ENCODE results near the gene MESD. TPM values are rescaled to one million over a fixed set of nuclear protein-coding genes. Genes with fewer than 3 reads are reported as not detected.

Gene MESD
- total and polyA plus RNA-seq, 9 of the 15 experiments (the other 6 are each of a cell fraction or from before 2014, with no cell fraction given) = 11.3 to 39.7 (median 22.8) TPM

DNA sequence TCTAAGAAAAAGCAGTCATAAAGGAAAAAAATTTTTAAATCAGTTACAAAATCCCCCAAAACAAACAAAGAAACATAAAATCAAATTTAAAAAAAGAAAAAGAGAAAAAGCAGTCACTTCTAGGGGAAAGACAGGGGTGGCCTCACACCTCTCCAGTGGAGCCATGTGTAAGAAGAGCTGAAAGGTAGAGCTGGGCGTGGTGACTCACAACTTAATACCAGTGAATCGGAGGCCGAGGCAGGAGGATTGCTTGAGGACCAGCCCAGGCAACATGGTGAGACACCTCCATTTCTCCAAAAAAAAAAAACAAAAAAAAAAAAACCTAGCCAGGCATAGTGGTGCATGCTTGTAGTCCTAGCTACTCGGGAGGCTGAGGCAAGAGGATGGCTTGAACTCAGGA, 14.7 kb downstream of the MESD start (continued):
- TF ChIP-seq, protein P1, sequence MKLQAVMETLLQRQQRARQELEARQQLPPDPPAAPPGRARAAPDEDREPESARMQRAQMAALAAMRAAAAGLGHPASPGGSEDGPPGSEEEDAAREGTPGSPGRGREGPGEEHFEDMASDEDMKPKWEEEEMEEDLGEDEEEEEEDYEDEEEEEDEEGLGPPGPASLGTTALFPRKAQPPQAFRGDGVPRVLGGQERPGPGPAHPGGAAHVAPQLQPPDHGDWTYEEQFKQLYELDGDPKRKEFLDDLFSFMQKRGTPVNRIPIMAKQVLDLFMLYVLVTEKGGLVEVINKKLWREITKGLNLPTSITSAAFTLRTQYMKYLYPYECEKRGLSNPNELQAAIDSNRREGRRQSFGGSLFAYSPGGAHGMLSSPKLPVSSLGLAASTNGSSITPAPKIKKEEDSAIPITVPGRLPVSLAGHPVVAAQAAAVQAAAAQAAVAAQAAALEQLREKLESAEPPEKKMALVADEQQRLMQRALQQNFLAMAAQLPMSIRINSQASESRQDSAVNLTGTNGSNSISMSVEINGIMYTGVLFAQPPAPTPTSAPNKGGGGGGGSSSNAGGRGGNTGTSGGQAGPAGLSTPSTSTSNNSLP (IDR thresholded peaks at IDR 0.05; ENCODE audit: borderline replicate concordance, low read depth, low read length) = no peak
- TF ChIP-seq TOE1 (IDR thresholded peaks at IDR 0.05; ENCODE audit: borderline replicate concordance) = no peak
- no peak for TF ChIP-seq TOE1 (CRISPR knock-in tag; IDR thresholded peaks at IDR 0.05; ENCODE audit: borderline replicate concordance, low read depth)

- Histone ChIP-seq H3K4me1 (replicated peaks in 1 of 2; ENCODE audit: control insufficient read depth in 2 of 2, insufficient read depth in 2 of 2, low read length in 2 of 2) (no peaks in the 10 kb centered on the region), H3K9me1 (ENCODE audit: control insufficient read depth, insufficient read depth, low read length) (no peaks in the 10 kb centered on the region), H4K20me1 (replicated peaks; ENCODE audit: control insufficient read depth, insufficient read depth, low read length) (peaks cover 14% of the 10 kb centered on the region; the same call in 1 of the 2 replicates), H2AFZ (ENCODE audit: low read depth, low read length) (no peak overlapping the region), H3K27me3 (ENCODE audit: control insufficient read depth in 2 of 2, insufficient read depth in 2 of 2, low read length in 2 of 2) (no peaks in the 10 kb centered on the region), H3K4me2 (ENCODE audit: insufficient read depth, low read length) (no peak overlapping the region), H3K27ac (ENCODE audit: extremely low read depth, low read depth, low read length) (no peak overlapping the region), H3K9ac (ENCODE audit: insufficient read depth in 1 of 2, low read depth in 2 of 2, low read length in 2 of 2) (no peak overlapping the region), H3K9me3 (replicated peaks; ENCODE audit: control insufficient read depth, insufficient read depth, low read depth, low read length) (no peaks in the 10 kb centered on the region), H3K79me2 (ENCODE audit: control insufficient read depth, insufficient read depth, low read length) (peaks cover 14% of the 10 kb centered on the region; the same call in 2 of the 3 replicates), H3K4me3 (no peak overlapping the region), H3K36me3 (ENCODE audit: control insufficient read depth, insufficient read depth, low read length) (peaks cover 26% of the 10 kb centered on the region; the same call in 2 of the 3 replicates)
- DNase-seq (ENCODE audit: extremely low read depth in 1 of 4, low spot score in 3 of 4) (no peak), ATAC-seq (no peak), FAIRE-seq (no peak)
- in situ Hi-C loops (cut with MboI) (loop anchor here (5.0 to 10.0 kb wide), 2 partner anchors 433 to 515 kb away; no protein-coding TSS in a partner anchor), intact Hi-C loops (cut with micrococcal nuclease) (no loop called here)
- ChIA-PET CTCF (ENCODE audit: low intra/inter-chr PET ratio) (interaction anchor here (0.6 kb wide), 1 partner anchor 12 kb away, joined by 4 read pairs; no protein-coding TSS in a partner anchor), POLR2A (no interaction called here)
- no TSS peak for BruUV-seq (replicated peaks)
- 70% methylated on average over 3 of the region's 3 CpGs for WGBS (ENCODE audit: insufficient coverage, low coverage, missing lambda C conversion rate)
- TF ChIP-seq PTRF (tag; IDR thresholded peaks at IDR 0.05) = no peak
- no peak for TF ChIP-seq USF1 (CRISPR knock-in tag; IDR thresholded peaks at IDR 0.05)
- no peak for TF ChIP-seq ZC3H8 (IDR thresholded peaks at IDR 0.05)
- TF ChIP-seq, protein P2, sequence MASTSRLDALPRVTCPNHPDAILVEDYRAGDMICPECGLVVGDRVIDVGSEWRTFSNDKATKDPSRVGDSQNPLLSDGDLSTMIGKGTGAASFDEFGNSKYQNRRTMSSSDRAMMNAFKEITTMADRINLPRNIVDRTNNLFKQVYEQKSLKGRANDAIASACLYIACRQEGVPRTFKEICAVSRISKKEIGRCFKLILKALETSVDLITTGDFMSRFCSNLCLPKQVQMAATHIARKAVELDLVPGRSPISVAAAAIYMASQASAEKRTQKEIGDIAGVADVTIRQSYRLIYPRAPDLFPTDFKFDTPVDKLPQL (IDR thresholded peaks at IDR 0.05; ENCODE audit: extremely low read depth, insufficient read length) = no peak
- TF ChIP-seq, protein P3, sequence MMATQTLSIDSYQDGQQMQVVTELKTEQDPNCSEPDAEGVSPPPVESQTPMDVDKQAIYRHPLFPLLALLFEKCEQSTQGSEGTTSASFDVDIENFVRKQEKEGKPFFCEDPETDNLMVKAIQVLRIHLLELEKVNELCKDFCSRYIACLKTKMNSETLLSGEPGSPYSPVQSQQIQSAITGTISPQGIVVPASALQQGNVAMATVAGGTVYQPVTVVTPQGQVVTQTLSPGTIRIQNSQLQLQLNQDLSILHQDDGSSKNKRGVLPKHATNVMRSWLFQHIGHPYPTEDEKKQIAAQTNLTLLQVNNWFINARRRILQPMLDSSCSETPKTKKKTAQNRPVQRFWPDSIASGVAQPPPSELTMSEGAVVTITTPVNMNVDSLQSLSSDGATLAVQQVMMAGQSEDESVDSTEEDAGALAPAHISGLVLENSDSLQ (IDR thresholded peaks at IDR 0.05) = no peak
- TF ChIP-seq GATA2 (CRISPR knock-in tag; IDR thresholded peaks at IDR 0.05) = no peak
- no peak for TF ChIP-seq NFIX (CRISPR knock-in tag; IDR thresholded peaks at IDR 0.05; ENCODE audit: low read depth)
- TF ChIP-seq NKRF (IDR thresholded peaks at IDR 0.05; ENCODE audit: borderline replicate concordance) = no peak
- TF ChIP-seq CREM (IDR thresholded peaks at IDR 0.05; ENCODE audit: low read depth) = no peak
- TF ChIP-seq ZNF12 (CRISPR knock-in tag; IDR thresholded peaks at IDR 0.05) = no peak
- no peak for TF ChIP-seq TBP (optimal IDR thresholded peaks at IDR 0.05; ENCODE audit: low read depth, low read length)
These were observed 17.3 kb downstream of the MESD start for GRCh38 chr15:80972276-80972675.
